Panc1 (cell line): ENCODE data around the gene RNF121. TPM values are rescaled to one million over a fixed set of nuclear protein-coding genes. Genes with fewer than 3 reads are reported as not detected.

ENCODE experiments used
- ATAC-seq: fragments of 200-7000 bp; cut with Tn5 transposase; 2 replicates; pipeline ENCODE4 v1.9.1; 2020; ENCODE audit warnings: mild to moderate bottlenecking, moderate library complexity
- BruUV-seq: library from RNA; stranded (reverse); fragments of 400-500 nt; replicated peaks from 2 replicates; lab custom pipeline; 2021; lab: Mats Ljungman, UMichigan
- CTCF ChIA-PET: fragments of 300-600 bp; sonication (Branson Sonifier 250); formaldehyde crosslinking; loops from one replicate; lab custom pipeline; 2022; ENCODE audit warnings: antibody characterized with exemption; lab: Charles Lee
- POLR2A ChIA-PET: fragments of 300-600 bp; sonication (Branson Sonifier 250); formaldehyde crosslinking; loops from one replicate; lab custom pipeline; 2022; ENCODE audit warnings: antibody characterized with exemption; lab: Charles Lee
- DNase-seq: peaks from one replicate; pipeline ENCODE4 v3.0.0-alpha.2; 2010; ENCODE audit warnings: low read depth, low spot score
- H3K27ac ChIP-seq: 2 replicates; pipeline ENCODE4 v1.5.1; 2011; ENCODE audit warnings: mild to moderate bottlenecking, low read length, inconsistent platforms
- H3K27me3 ChIP-seq: fragments of 200-500 bp; sonication (Bioruptor generic); 2 replicates; pipeline ENCODE4 v1.6.0; 2014; ENCODE audit warnings: low read length, inconsistent platforms; ENCODE audit not compliant: control insufficient read depth, insufficient read depth
- H3K36me3 ChIP-seq: fragments of 200-500 bp; sonication (Bioruptor generic); 2 replicates; pipeline ENCODE4 v1.5.1; 2014; ENCODE audit warnings: inconsistent platforms, mild to moderate bottlenecking, low read length, moderate library complexity; ENCODE audit not compliant: control insufficient read depth, insufficient read depth
- H3K4me1 ChIP-seq: 2 replicates; pipeline ENCODE4 v1.5.1; 2011; ENCODE audit warnings: inconsistent platforms, mild to moderate bottlenecking, low read length, moderate library complexity; ENCODE audit not compliant: control insufficient read depth, insufficient read depth
- H3K4me3 ChIP-seq, 2 experiments: 2 replicates each; pipeline ENCODE4 v1.5.1; 2011 to 2012; ENCODE audit warnings: low read depth in 2 of 2, low read length in 2 of 2, mild to moderate bottlenecking in 2 of 2, inconsistent platforms in 1 of 2, moderate library complexity in 1 of 2
- H3K9me3 ChIP-seq: fragments of 200-500 bp; sonication (Bioruptor generic); 2 replicates; pipeline ENCODE4 v1.5.1; 2014; ENCODE audit warnings: low read depth, mild to moderate bottlenecking, inconsistent platforms, low read length, moderate library complexity; ENCODE audit not compliant: control insufficient read depth, insufficient read depth
- CTCF ChIP-seq: fragments of 450-650 bp; IDR thresholded peaks from 2 replicates; pipeline ENCODE4 v1.5.1; 2017; ENCODE audit warnings: mild to moderate bottlenecking
- POLR2AphosphoS5 ChIP-seq: IDR thresholded peaks from 2 replicates; pipeline ENCODE4 v1.6.1; 2012; ENCODE audit warnings: mild to moderate bottlenecking, low read depth, low read length, moderate library complexity
- REST ChIP-seq, 2 experiments: IDR thresholded peaks; 2 replicates each; pipeline ENCODE4 v1.6.1; 2011 to 2012; ENCODE audit warnings: low read depth in 2 of 2, control low read depth in 1 of 2, low read length in 1 of 2, mild to moderate bottlenecking in 1 of 2, moderate library complexity in 1 of 2; ENCODE audit not compliant: insufficient read depth in 1 of 2
- SIN3A ChIP-seq: IDR thresholded peaks from 2 replicates; pipeline ENCODE4 v1.6.1; 2012; ENCODE audit warnings: low read depth, mild to moderate bottlenecking, low read length, moderate library complexity, borderline replicate concordance; ENCODE audit not compliant: insufficient read depth
- TCF7L2 ChIP-seq: IDR thresholded peaks from 2 replicates; pipeline ENCODE4 v1.6.1; 2011; ENCODE audit warnings: mild to moderate bottlenecking, low read depth, low read length, inconsistent platforms
- in situ Hi-C: cut with HindIII; loops from 2 replicates; pipeline ENCODE4 v1.10.0; 2016; ENCODE audit warnings: low sequenced_read_pairs, low pct_unique_long_range_greater_than_20kb
- intact Hi-C: fragments of 100-400 bp; cut with micrococcal nuclease; formaldehyde crosslinking; loops from one replicate; pipeline ENCODE4 v1.10.0; 2022; ENCODE audit not compliant: unreplicated experiment
- total RNA-seq: library from RNA; stranded (reverse); gene quantifications from one replicate; pipeline ENCODE4 v1.2.1, GENCODE V29; 2021; ENCODE audit not compliant: unreplicated experiment

Gene RNF121
- total RNA-seq, 1 experiment from 2014 or later, result 69.6 TPM

GRCh38 chr11:72009156-72009555 lies 80.3 kb downstream of the RNF121 start:
- BruUV-seq, result no TSS peak
- in situ Hi-C loops (no loop called here), intact Hi-C loops (no loop called here)
- no peak overlapping the region for H3K27ac ChIP-seq
- no peaks in the 10 kb centered on the region for H3K27me3 ChIP-seq
- DNase-seq (no peak), ATAC-seq (no peak)
- ChIA-PET POLR2A (no interaction called here), CTCF (interaction anchor here (0.6 kb wide), 2 partner anchors 9 to 31 kb away, joined by 3 read pairs; no protein-coding TSS in a partner anchor)
- peaks cover 15% of the 10 kb centered on the region for H3K36me3 ChIP-seq
- no peak overlapping the region for H3K4me3 ChIP-seq
- no peaks in the 10 kb centered on the region for H3K9me3 ChIP-seq
- no peak for TF ChIP-seq REST (IDR thresholded peaks at IDR 0.05; ENCODE audit: insufficient read depth in 1 of 2, low read depth in 2 of 2, low read length in 1 of 2)
- no peak for TF ChIP-seq SIN3A
- no peak for TF ChIP-seq TCF7L2
- no peak for TF ChIP-seq CTCF
- no peak for TF ChIP-seq POLR2AphosphoS5
- 0 out of 2 replicates have a peak, but pooled peaks cover 5% of the 10 kb centered on the region for H3K4me1 ChIP-seq

- POLR2A ChIA-PET, result no interaction called here
- ATAC-seq (no peak), DNase-seq (no peak)
- CTCF ChIA-PET, result interaction anchor here (0.7 kb wide), 1 partner anchor 33 kb away, joined by 3 read pairs; no protein-coding TSS in a partner anchor
- H3K36me3 ChIP-seq, result peaks cover 12% of the 10 kb centered on the region
- BruUV-seq, result no TSS peak
- intact Hi-C loops (no loop called here), in situ Hi-C loops (no loop called here)
- no peak overlapping the region for H3K27ac ChIP-seq
- H3K4me1 ChIP-seq, result no peaks in the 10 kb centered on the region
- no peaks in the 10 kb centered on the region for H3K9me3 ChIP-seq
- H3K27me3 ChIP-seq, result no peaks in the 10 kb centered on the region
- TF ChIP-seq POLR2AphosphoS5, result no peak
- TF ChIP-seq SIN3A, result no peak
- no peak for TF ChIP-seq REST (IDR thresholded peaks at IDR 0.05; ENCODE audit: insufficient read depth in 1 of 2, low read depth in 2 of 2, low read length in 1 of 2)
- no peak for TF ChIP-seq TCF7L2
- TF ChIP-seq CTCF, result no peak
- H3K4me3 ChIP-seq, result no peak overlapping the region
These were observed 81.8 kb downstream of the RNF121 start for GRCh38 chr11:72010529-72011233.
